HG02610 (cell line): Measurements from ENCODE around the gene POLR1E.
"Not testable (repeated sequence)": the region's sequence is repeated elsewhere in the genome, so short reads cannot be mapped to it uniquely, and the experiment has no call there.

Experiments
- ATAC-seq: cut with Tn5 transposase; IDR thresholded peaks from one replicate; pipeline ENCODE4 v1.9.1; 2021; ENCODE audit warnings: mild to moderate bottlenecking, moderate library complexity; ENCODE audit not compliant: unreplicated experiment

Gene POLR1E

DNA sequence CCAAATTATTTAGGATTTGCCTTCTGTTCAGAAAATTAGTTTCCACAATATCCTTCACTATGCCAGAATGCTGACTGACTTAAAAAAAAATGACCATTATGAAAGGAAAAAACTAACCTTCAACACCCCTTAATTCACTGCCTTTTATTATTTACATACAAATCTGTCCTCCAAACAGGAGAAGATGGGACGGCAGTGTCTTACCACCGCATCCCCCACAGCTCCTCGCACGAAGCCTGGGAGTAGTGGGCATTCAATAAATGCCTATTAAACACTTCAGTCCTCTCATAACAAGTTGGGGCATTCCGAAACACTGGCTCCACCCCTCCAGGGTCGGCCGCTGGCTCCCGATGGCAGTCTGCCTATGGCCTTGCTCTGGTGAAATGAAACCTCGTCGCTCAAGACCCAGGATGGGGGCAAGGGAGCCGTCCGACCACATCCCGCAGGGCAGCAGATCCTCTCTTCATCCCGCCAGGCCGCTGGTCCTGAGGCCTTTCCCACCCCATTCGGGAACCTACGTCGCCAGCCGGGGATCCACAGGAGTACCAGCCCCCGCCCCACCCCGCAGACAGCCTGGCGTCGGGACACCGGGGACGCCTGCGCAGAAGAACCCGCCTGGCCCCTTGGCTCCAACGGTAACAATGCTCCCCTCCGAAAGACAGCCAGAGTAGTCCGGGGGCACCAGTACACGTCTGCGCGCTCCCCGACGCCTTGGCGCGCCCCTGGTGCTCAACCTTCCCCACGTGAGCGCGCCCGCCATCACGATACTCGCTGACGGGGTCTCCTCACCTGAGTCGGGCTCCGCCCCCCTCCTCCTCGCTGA is 21.1 kb upstream of the POLR1E start:
- ATAC-seq: peak; percentile 36

DNA sequence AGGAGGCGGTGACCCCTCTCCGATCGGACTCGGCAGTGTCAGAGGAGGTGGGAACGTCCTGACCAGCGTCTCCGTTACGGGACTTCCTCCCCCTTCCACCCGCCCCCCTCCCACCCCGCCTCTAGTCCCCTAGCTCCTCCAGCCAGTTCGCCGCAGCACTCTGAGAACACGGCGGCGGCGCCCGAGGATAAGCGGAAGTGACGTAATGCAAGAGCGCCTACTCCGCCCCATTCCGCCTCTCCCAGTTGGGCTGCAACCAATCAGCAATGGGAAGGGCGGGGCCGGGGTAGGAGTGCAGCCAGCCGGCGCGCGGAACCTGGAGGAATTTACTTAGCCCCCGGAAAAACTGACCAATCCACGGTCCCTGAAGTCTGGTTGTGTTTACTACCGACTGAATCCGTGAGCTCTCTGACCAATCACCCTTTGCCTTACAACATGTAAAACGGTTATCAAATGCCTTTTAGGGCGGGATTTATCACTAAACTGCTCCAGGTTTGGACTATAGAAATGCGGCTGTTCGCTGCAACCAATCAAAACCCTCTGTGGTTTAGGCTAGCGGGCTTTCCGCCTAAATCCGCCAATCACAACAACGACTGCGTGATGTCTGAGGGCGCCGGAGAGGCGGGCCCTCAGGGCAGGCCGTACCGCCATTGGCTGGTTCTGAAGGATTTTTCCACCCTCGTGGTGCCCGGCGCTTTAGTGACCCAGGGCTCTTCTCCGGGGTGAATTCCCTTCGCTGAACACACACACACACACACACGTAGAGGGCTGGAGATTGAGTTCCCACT is 20.3 kb upstream of the POLR1E start, which contains the start of gene ZBTB5:
TSS of gene ZBTB5 (minus strand) at position 202 of the 788 bp plus-strand sequence. CDS start 22,899 bp downstream, outside the sequence.
- ATAC-seq: peak; percentile 84

DNA sequence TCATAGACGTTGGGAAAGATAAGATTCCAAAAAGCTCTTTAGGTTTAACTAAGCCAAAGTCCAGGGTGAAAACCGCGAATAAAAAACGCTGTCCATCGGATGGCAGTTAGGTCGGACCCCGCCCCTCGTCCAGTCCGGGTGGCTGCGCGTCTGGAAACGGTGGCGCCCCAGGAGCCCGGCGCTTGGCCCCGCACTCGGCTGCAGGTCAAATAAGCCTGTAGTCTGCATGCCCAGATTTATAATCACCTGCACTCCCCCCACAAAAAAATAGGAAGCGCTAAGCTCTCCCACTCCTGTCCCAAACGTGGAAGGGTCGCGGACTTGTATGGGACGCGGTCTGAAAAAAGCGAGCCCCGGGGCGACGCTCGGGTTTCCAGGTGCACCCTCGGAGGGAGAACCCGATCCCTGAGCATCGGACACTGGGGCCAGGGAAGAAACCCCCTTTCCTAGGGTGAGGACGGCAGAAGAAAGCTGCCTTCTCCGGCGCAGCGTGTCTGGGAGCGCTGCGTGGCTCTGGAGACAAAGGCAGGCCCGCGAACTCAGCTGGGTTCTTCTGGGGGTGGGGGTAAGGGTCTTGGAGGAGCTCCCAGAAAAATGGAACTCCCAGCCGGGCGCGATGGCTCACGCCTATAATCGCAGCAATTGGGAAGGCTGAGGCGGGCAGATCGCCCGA is 19.6 kb upstream of the POLR1E start:
- peak; percentile 3 for ATAC-seq

DNA sequence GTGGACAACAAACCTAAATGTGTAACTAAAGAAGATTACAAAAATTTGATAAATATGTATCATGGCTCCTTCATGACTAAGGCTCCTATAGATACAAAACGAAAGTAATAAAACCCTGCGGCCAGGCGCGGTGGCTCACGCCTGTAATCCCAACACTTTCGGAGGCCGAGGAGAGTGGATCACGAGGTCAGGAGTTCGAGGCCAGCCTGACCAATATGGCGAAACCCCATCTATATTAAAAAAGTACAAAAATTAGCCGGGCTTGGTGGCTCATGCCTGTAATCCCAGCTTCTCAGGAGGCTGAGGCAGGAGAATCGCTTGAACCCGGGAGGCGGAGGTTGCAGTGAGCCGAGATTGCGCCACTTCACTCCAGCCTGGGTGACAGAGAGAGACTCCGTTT is 18.2 kb upstream of the POLR1E start:
- ATAC-seq: not testable (repeated sequence)

DNA sequence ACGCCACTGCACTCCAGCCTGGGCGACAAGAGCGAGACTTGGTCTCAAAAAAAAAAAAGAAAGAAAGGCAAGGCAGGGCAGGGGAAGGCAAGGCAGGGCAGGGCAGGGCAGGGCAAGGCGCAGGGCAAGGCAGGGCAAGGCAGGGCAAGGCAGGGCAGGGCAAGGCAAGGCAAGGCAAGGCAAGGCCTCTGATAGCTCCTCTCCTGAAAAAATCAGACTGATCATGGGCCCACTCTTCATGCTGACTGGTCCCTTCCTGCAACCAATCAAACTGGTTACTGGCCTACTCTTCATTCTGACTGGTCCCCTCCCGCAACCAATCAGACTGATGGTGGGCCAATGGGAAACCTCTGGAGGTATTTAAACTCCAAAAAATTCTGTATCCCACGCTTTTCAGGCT is 17.1 kb upstream of the POLR1E start:
- no peak for ATAC-seq

DNA sequence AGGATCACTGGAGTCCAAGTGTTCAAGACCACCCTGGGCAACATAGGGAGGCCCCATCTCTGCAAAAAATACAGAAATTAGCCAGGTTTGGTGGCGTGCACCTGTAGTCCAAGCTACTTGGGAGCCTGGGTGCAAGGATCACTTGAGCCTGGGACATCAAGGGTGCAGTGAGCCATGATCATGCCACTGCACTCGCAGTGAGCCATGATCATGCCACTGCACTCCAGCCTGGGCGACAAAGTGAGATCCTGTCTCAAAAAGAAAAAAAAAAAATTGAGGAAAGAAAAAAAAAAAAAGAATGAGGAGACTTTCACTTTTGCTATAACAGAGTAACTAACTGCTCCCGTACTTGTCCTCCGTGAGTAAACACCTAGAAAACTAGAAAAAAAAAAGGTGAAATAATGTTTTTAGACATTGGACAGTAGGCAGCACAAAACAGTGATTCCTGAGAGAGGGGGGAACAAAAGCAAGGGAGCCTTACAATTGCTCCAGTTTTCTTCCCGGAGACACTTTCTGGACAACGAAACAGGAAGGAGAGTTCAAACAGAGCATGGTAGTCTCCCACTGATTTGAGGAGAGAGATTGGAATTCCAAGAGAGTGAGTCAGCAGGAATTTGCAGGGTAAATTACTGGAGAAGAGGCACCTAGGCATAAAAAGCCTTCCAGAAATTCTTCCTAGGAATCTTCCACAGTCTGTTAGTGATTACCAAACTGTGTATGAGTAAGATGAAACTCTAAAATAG is 13.6 kb upstream of the POLR1E start:
- no peak for ATAC-seq

DNA sequence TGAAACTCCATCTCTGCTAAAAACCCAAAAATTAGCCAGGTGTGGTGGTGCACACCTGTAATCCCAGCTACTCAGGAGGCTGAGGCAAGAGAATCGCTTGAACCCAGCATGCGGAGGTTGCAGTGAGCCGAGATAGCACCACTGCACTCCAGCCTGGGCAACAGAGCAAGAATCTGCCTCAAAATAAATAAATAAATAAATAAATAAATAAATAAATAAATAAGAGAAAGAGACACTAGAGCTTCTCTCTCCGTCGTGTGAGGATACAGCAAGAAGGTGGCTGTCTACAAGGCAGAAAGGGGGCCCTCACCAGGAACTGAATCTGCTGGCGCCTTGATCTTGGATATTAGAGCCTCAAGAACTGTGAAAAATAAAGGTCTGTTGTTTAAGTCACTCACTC is 11.8 kb upstream of the POLR1E start:
- ATAC-seq: not testable (repeated sequence)

DNA sequence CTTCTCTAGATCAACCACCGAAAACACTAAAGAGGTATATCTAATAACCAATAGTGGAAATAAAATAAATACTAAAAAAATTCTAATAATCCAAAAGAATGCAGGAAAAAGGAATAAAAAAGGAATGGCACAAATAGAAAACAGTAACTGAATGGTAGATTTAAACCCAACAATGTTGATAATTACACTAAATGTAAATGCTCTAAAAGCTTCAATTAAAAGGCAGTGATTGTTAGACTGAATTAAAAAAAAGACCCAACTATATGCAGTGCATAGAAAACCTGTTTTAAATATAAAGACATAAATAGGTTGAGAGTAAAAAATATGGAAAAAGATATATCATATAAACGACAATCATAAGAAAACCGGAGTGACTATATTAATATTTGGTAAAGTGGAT is 11.3 kb upstream of the POLR1E start:
- no peak for ATAC-seq

DNA sequence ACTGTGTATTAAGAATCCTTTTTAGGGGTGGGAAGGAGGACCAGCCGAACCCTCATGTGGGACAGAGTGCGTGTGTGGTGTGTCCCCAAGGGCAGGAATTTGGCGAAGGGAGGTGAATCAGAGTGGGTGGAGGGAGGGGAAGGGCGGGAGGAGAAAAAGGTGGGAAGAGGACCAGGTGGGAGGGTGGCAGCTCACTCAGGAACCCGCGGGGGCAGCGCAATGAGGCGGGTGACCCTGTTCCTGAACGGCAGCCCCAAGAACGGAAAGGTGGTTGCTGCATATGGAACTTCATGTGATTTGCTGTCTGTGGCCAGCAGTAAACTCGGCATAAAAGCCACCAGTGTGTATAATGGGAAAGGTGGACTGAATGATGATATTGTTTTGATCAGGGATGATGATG is 8.8 kb upstream of the POLR1E start:
- ATAC-seq: no peak

DNA sequence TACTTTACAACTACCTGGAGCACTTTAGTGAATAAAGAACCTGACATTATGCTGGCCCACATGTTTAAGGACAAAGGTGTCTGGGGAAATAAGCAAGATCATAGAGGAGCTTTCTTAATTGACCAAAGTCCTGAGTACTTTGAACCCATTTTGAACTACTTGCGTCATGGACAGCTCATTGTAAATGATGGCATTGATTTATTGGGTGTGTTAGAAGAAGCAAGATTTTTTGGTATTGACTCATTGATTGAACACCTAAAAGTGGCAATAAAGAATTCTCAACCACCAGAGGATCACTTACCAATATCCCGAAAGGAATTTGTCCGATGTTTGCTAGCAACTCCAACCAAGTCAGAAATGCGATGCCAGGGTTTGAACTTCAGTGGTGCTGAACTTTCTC is 8.3 kb upstream of the POLR1E start:
- ATAC-seq: not testable (repeated sequence)

DNA sequence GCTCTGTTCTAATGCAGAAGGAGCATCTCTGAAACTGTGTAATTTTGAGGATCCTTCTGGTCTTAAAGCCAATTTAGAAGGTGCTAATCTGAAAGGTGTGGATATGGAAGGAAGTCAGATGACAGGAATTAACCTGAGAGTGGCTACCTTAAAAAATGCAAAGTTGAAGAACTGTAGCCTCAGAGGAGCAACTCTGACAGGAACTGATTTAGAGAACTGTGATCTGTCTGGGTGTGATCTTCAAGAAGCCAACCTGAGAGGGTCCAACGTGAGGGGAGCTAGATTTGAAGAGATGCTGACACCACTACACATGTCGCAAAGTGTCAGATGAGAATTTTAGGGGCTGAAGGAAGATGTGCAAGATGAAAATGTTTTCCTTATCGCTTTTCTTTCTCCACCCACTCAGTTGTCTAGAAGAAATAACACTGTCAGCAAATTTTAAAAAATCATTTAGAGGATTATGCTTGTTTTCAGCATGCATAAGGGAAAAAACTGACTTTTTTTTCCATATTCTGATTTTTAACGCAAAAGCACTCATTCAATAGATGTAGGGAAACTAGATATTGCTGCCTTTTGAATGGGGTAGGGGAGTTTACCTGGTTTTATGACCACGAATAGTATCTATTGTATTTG is 7.6 kb upstream of the POLR1E start:
- not testable (repeated sequence) for ATAC-seq

DNA sequence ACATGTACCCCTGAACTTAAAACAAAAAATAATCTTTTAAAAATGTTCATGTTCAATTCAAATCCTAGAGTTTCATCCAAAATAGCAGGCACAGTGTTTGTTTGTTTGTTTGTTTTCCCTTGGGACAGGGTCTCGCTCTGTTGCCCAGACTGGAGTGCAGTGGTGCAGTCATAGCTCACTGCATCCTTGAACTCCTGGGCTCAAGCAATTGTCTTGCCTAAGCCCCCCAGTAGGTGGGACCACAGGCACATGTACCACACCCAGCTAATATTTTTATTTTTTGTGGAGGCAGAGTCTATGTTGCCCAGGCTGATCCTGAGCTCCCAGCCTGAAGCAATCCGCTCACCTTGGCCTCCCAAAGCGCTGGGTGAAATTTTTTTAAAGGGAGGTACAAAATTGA is 5.0 kb upstream of the POLR1E start:
- no peak for ATAC-seq

DNA sequence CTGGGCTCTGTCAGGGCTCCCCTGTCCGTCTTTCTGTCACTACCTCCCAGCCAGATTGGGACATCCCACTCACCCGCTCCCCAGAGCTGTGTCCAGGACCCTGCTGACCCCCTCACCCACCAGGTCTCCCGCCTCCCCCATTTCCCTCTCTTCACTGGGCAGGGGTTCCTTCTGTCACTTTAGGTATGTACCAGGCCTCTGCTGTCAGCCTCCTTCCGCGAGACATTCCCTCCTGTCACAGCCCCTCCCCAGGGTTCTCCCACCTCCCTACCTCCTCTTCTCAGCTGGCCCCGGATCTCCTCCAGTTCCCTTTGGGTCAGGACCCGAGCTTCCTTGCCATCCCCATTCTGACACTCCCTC is 488 bp downstream of the POLR1E start:
- no peak for ATAC-seq

DNA sequence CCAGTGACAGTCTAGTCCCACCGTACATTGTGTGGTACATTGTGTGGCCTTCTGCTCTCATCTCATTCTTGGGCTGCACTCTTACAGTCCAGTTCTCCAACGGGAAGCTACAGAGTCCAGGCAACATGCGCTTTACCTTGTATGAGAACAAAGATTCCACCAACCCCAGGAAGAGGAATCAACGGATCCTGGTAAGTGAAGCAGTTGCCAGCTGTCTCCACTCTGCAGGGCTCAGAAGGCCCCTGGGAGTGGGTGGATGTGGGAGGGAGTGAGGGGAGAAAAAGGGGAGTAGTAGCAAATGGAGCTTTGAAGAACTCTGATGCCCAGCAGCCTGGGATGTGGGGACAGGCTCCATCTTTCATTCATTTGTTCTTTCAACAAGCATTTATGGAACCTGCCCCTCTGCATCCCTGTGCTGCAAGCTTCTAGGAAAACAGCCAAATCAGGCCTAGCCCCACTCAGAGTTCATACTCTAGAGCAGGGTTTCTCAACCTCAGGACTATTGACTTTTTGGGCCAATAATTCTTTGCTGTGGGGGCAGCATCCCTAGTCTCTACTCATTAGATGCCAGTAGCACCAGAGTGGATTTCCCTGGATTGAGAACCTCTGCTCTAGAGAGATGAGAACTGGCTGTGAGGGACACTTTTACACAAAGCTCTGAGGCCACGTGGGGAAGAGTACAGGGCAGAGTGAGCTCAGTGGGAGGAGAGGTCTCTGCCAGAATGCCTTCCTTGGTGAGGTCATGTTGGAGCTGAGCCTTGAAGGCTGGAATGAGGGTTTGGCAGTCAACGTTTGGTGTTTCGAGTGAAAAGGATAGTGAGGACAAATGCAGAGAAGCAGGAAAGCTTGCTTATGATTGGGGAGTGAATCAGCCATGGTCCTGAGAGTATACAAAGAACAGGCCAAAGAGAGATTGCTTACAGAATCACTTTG is 1.1 kb downstream of the POLR1E start:
- ATAC-seq: no peak

DNA sequence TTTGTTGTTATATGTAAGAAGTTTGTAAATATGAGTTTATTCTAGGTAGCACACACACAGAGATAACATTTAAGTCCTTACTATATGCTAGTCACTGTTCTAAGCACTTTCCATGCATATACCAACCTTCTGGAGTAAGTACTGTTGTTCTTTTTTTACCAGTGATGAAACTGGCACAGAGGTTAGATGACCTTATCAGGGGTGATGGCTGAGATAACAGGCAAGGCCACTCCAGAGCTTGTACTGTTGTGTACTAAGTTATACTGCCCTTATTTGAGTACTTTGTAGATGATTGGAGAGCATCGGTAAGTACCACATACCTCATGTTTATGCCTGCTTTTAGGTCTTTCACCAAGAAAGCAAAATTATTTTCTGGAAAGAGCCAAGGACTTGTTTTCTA is 6.2 kb downstream of the POLR1E start:
- no peak for ATAC-seq

DNA sequence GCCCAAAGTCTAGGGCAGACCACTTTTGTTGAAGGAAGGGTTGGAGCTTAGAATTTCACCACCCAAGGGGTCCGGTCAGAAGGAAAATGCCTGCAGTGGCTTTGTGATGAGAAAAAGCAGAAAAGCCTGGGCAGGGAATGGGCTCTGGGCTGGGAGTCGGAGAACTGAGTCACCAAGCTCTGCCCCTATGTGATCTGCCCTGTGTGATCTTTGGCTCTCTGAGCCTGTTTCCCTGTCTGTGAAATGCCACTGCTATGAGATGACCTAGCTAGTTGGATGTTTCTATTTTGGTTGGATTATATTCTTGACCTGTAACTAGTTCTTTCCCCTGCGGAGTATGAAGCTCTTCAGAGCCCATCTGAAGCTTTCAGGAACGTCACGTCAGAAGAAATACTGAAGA is 9.8 kb downstream of the POLR1E start:
- ATAC-seq: no peak

DNA sequence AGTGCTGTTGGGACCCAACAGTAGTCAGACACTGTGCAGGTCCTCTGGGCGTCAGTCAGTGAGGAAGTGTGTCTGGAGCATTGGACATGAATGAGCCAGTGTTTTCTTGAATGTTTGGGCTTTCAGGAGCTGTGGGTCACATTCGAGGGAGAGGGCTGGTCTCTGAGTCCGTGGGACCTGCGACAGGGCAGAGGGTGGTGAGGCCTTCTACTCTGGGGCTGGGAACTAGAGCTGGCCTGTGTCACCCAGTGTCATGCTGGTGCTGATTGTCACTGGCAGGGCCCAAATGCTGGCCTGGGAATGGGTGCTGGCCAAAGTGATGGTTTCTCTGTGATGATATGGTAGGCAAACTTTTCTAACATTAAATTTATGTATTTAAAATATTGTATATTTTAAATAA is 10.3 kb downstream of the POLR1E start:
- no peak for ATAC-seq

DNA sequence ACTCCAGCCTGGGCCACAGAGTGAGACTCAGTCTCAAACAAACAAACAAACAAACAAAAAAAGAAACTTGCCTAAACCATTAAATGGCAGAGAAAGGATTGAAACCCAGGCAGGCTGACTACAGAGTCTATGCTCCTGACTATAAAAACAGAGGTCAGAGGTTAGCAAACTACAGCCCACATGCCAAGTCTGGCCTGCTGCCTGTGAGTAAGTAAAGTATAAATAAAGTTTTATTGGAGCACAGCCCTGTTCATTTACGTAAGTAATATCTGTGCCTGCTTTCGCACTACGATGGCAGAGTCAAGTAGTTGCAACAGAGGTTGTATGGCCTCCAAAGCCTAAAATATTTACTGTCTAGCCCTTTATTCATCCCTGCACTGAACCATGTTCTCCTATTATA is 11.6 kb downstream of the POLR1E start:
- no peak for ATAC-seq

DNA sequence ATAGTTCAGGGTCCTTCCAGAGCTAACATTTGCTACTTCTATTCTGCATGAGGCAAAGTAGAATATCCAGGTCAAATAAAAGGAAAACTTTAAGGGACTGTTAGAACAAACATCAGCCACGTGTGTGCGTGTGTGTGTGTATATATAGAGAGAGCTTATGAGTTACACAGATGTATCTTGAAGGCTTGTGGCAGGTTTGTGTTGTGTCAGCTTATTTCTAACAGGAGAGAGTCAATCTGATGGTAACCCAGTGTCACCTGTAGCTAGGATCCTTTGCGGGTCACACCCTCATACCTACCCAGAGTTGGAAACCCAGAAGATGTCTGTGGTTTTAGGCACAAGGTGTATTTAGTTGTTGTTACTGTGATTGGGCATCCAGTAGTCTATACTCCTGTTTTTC is 12.7 kb downstream of the POLR1E start:
- ATAC-seq: no peak
